Measurements from ENCODE around the gene ATP11C.

Gene ATP11C

GRCh38 chrX:139801397-139801813, 131.4 kb downstream of the ATP11C start:
- no peak overlapping the region for H3K4me3 ChIP-seq (ENCODE audit: low read depth, low read length)
- no peak for TF ChIP-seq CTCF (IDR thresholded peaks at IDR 0.05; ENCODE audit: insufficient read depth, low read length, missing control alignments)
- ChIA-PET CTCF (no interaction called here), POLR2A (no interaction called here)
- DNase-seq (ENCODE audit: low read depth, low spot score), result no peak

GRCh38 chrX:139798701-139799100, 134.2 kb downstream of the ATP11C start:
- ChIA-PET CTCF (no interaction called here), POLR2A (no interaction called here)
- no peak overlapping the region for H3K4me3 ChIP-seq (ENCODE audit: low read depth, low read length)
- no peak for DNase-seq (ENCODE audit: low read depth, low spot score)
- TF ChIP-seq CTCF (IDR thresholded peaks at IDR 0.05; ENCODE audit: insufficient read depth, low read length, missing control alignments), result no peak

- ChIA-PET POLR2A (no interaction called here), CTCF (no interaction called here)
- DNase-seq (ENCODE audit: low read depth, low spot score), result no peak
- TF ChIP-seq CTCF (IDR thresholded peaks at IDR 0.05; ENCODE audit: insufficient read depth, low read length, missing control alignments), result no peak
- no peak overlapping the region for H3K4me3 ChIP-seq (ENCODE audit: low read depth, low read length)
These were observed 137.7 kb downstream of the ATP11C start for GRCh38 chrX:139795196-139795595.

- POLR2A ChIA-PET, result no interaction called here
- H3K4me3 ChIP-seq (ENCODE audit: low read depth, low read length), result no peak overlapping the region
- TF ChIP-seq CTCF (IDR thresholded peaks at IDR 0.05; ENCODE audit: insufficient read depth, low read length, missing control alignments), result no peak
- DNase-seq (ENCODE audit: low read depth, low spot score), result no peak
- CTCF ChIA-PET, result no interaction called here
These were observed 145.3 kb downstream of the ATP11C start for GRCh38 chrX:139787601-139788000.

- H3K4me3 ChIP-seq (ENCODE audit: low read depth, low read length), result no peak overlapping the region
- TF ChIP-seq CTCF (IDR thresholded peaks at IDR 0.05; ENCODE audit: insufficient read depth, low read length, missing control alignments), result no peak
- ChIA-PET POLR2A (no interaction called here), CTCF (no interaction called here)
- DNase-seq (ENCODE audit: low read depth, low spot score), result no peak
These were observed 148.0 kb downstream of the ATP11C start for GRCh38 chrX:139784807-139785206.

- ChIA-PET POLR2A (no interaction called here), CTCF (no interaction called here)
- no peak for DNase-seq (ENCODE audit: low read depth, low spot score)
- no peak for TF ChIP-seq CTCF (IDR thresholded peaks at IDR 0.05; ENCODE audit: insufficient read depth, low read length, missing control alignments)
- no peak overlapping the region for H3K4me3 ChIP-seq (ENCODE audit: low read depth, low read length)
These were observed 148.9 kb downstream of the ATP11C start for GRCh38 chrX:139783959-139784358.
